KMS-11 (cell line): ENCODE measurements around the gene TIMP3.

Experiments
- H2AFZ ChIP-seq: fragments of 200-600 bp; sonication (generic); 2 replicates; pipeline ENCODE4 v1.6.1; 2016; ENCODE audit warnings: antibody characterized with exemption, mixed run types, low read depth
- H3K27ac ChIP-seq: fragments of 200-600 bp; sonication (generic); 2 replicates; pipeline ENCODE4 v1.6.1; 2016; ENCODE audit warnings: mild to moderate bottlenecking, mixed run types
- H3K27me3 ChIP-seq: fragments of 200-600 bp; sonication (generic); 2 replicates; pipeline ENCODE4 v1.6.1; 2017; ENCODE audit warnings: mild to moderate bottlenecking, low read depth, mixed run types, moderate library complexity; ENCODE audit not compliant: insufficient read depth
- H3K36me3 ChIP-seq: fragments of 200-600 bp; sonication (generic); 2 replicates; pipeline ENCODE4 v1.6.1; 2017; ENCODE audit warnings: mild to moderate bottlenecking, mixed run types; ENCODE audit not compliant: insufficient read depth
- H3K4me1 ChIP-seq: fragments of 200-600 bp; sonication (generic); 2 replicates; pipeline ENCODE4 v1.6.1; 2016; ENCODE audit warnings: mild to moderate bottlenecking, low read depth, mixed run types; ENCODE audit not compliant: poor library complexity, severe bottlenecking
- H3K4me2 ChIP-seq: fragments of 200-600 bp; sonication (generic); 2 replicates; pipeline ENCODE4 v1.7.0; 2016; ENCODE audit warnings: mild to moderate bottlenecking, mixed run types
- H3K4me3 ChIP-seq: fragments of 200-600 bp; sonication (generic); IDR thresholded peaks from 2 replicates; pipeline ENCODE4 v1.6.1; 2017; ENCODE audit warnings: low read depth, low read length, mixed read lengths; ENCODE audit not compliant: insufficient read depth
- H3K79me2 ChIP-seq: fragments of 200-600 bp; sonication (generic); 2 replicates; pipeline ENCODE4 v1.6.1; 2016; ENCODE audit warnings: low read depth, mixed run types; ENCODE audit not compliant: insufficient read depth
- H3K9ac ChIP-seq: fragments of 200-600 bp; sonication (generic); 2 replicates; pipeline ENCODE4 v1.6.1; 2016; ENCODE audit warnings: mild to moderate bottlenecking, mixed run types
- H4K20me1 ChIP-seq: fragments of 200-600 bp; sonication (generic); 2 replicates; pipeline ENCODE4 v1.6.1; 2016; ENCODE audit warnings: mild to moderate bottlenecking, mixed run types; ENCODE audit not compliant: insufficient read depth
- TF ChIP-seq, protein P1 (sequence below): fragments of 200-600 bp; sonication (generic); conservative IDR thresholded peaks from 2 replicates; pipeline ENCODE4 v1.6.1; 2017; ENCODE audit warnings: low read depth, mild to moderate bottlenecking, antibody characterized with exemption, low read length, moderate library complexity, mixed read lengths

TIMP3 gene

DNA sequence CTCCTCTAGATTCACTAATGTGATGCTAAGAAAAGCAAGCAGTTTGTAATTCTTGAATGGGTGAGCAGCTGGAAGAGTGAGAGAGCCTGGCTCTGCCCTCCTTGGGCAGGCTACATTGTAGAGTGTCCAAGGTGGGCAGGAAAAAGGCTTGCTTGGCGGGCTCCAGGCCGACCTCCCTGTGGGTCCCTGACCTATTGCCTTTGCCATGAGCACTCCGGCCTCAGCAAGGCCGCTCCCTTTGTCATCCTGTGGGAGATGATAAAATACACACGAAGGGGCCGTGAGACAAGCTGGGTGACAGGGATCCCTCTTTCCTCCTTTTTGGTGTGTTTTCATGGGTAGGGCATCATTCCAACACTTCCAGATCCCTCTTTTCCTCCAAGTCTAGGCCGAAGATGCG is 41.8 kb downstream of the TIMP3 start:
- H3K27ac ChIP-seq: no peak overlapping the region
- H3K36me3 ChIP-seq: no peaks in the 10 kb centered on the region
- TF ChIP-seq, protein P1, sequence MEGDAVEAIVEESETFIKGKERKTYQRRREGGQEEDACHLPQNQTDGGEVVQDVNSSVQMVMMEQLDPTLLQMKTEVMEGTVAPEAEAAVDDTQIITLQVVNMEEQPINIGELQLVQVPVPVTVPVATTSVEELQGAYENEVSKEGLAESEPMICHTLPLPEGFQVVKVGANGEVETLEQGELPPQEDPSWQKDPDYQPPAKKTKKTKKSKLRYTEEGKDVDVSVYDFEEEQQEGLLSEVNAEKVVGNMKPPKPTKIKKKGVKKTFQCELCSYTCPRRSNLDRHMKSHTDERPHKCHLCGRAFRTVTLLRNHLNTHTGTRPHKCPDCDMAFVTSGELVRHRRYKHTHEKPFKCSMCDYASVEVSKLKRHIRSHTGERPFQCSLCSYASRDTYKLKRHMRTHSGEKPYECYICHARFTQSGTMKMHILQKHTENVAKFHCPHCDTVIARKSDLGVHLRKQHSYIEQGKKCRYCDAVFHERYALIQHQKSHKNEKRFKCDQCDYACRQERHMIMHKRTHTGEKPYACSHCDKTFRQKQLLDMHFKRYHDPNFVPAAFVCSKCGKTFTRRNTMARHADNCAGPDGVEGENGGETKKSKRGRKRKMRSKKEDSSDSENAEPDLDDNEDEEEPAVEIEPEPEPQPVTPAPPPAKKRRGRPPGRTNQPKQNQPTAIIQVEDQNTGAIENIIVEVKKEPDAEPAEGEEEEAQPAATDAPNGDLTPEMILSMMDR: no peak
- no peaks in the 10 kb centered on the region for H3K79me2 ChIP-seq
- H3K4me1 ChIP-seq: no peaks in the 10 kb centered on the region
- no peaks in the 10 kb centered on the region for H4K20me1 ChIP-seq
- H2AFZ ChIP-seq: no peak overlapping the region
- H3K9ac ChIP-seq: no peak overlapping the region
- H3K27me3 ChIP-seq: no peaks in the 10 kb centered on the region
- H3K4me3 ChIP-seq: no peak overlapping the region
- H3K4me2 ChIP-seq: no peak overlapping the region

DNA sequence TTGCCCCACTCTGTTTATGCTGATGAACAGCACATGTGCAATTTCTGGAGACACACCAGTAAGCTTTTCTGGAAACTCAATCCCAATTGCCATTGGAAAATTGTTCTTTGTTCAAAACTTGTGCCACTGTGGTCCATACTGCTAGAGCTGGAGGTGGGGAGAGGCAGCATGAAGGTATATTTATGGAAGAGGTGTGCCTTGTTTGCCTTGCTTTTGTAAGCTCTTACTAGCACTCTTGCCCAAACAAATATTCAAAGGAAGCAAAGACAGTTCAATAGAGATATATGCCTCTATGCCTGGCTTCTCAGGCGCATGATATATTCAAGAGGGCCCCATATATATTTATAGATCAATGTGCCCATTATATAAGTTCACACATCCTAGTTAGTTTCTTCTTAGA is 42.7 kb downstream of the TIMP3 start:
- Histone ChIP-seq H3K27ac (no peak overlapping the region), H3K36me3 (no peaks in the 10 kb centered on the region), H4K20me1 (no peaks in the 10 kb centered on the region), H3K4me2 (no peak overlapping the region), H3K4me3 (no peak overlapping the region), H3K79me2 (no peaks in the 10 kb centered on the region), H2AFZ (no peak overlapping the region), H3K27me3 (no peaks in the 10 kb centered on the region), H3K4me1 (no peaks in the 10 kb centered on the region), H3K9ac (no peak overlapping the region)
- TF ChIP-seq, protein P1: no peak

DNA sequence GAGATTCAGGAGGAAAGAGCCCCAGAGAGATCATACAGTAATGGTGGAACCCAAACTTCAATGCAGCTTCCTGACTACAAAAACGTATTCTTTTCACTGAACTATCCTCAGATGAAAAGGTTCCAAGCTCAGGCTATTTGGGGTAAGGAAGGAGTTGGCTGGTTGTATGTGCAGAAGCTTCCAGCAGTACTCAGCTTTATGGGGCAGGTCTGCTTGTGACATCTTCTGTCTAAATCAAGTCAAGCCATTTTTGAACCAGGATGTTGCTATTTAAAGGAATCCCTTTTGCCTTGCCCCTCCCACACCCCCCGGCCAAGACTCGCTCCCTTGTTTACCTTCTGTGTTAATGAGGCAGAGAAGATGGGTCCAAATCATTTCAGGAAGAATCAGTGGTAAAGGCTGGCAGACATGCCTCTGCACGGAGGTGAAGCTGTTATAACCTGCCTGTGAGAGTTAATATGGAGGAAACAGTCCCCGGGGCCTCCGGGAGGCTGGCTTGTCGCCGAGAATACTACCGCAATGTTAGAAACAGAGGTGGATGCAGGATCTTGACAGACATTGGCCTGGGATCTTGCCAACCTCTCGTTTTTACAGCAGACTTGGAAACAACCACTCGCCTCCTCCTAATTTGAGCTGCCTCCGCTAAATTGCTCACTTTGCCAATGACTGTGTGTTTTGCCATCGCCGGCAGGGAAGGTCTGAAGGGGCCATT is 45.4 kb downstream of the TIMP3 start:
- Histone ChIP-seq H4K20me1 (no peaks in the 10 kb centered on the region), H3K4me3 (no peak overlapping the region), H3K4me2 (no peak overlapping the region), H2AFZ (no peak overlapping the region), H3K27ac (no peak overlapping the region), H3K79me2 (no peaks in the 10 kb centered on the region), H3K36me3 (no peaks in the 10 kb centered on the region), H3K4me1 (no peaks in the 10 kb centered on the region), H3K27me3 (no peaks in the 10 kb centered on the region), H3K9ac (no peak overlapping the region)
- TF ChIP-seq, protein P1: no peak

DNA sequence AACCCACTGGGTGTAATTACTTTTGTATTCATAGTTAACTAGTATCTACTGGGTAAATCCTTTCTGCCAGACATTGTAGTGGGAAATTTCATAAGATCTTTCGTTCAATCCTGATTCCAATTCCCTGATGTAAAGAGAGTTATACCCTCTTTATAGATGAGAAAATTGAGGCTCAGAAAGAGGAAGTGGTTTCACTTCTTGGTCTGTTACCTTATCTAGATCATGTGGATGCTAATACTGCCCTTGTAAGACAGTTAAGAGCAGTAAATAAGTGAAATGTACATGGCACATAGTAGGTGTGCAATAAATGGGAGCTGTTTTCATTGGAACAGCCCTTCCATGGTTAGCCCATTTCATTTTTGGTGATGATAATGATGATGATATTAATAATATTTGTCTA is 46.7 kb downstream of the TIMP3 start:
- no peaks in the 10 kb centered on the region for H3K4me1 ChIP-seq
- no peaks in the 10 kb centered on the region for H3K79me2 ChIP-seq
- no peaks in the 10 kb centered on the region for H3K36me3 ChIP-seq
- no peak overlapping the region for H2AFZ ChIP-seq
- no peak overlapping the region for H3K4me2 ChIP-seq
- H4K20me1 ChIP-seq: no peaks in the 10 kb centered on the region
- TF ChIP-seq, protein P1: no peak
- H3K4me3 ChIP-seq: no peak overlapping the region
- H3K27ac ChIP-seq: no peak overlapping the region
- no peak overlapping the region for H3K9ac ChIP-seq
- H3K27me3 ChIP-seq: no peaks in the 10 kb centered on the region
